Progenitor cell of endocrine pancreas (in vitro differentiated cells): ENCODE measurements around the gene KLHDC7A. TPM values are rescaled to one million over a fixed set of nuclear protein-coding genes. Genes with fewer than 3 reads are reported as not detected.

Experiments used
- DNase-seq: peaks from one replicate; pipeline ENCODE4 v3.0.0; 2021; ENCODE audit warnings: low spot score; ENCODE audit not compliant: unreplicated experiment
- H3K27ac Mint-ChIP-seq: 2 replicates; pipeline ENCODE4 v1.8.0; 2021; ENCODE audit warnings: mild to moderate bottlenecking, moderate library complexity, mixed read lengths
- H3K27me3 Mint-ChIP-seq: 2 replicates; pipeline ENCODE4 v1.8.0; 2021; ENCODE audit warnings: mixed read lengths
- H3K36me3 Mint-ChIP-seq: 2 replicates; pipeline ENCODE4 v1.8.0; 2022; ENCODE audit warnings: mixed read lengths; ENCODE audit not compliant: insufficient read depth
- H3K4me1 Mint-ChIP-seq: 2 replicates; pipeline ENCODE4 v1.8.0; 2021; ENCODE audit warnings: low read depth, mixed read lengths
- H3K4me3 Mint-ChIP-seq: 2 replicates; pipeline ENCODE4 v1.8.0; 2021; ENCODE audit warnings: low read depth, mild to moderate bottlenecking, moderate library complexity, mixed read lengths
- H3K9me3 Mint-ChIP-seq: 2 replicates; pipeline ENCODE4 v1.8.0; 2021; ENCODE audit warnings: low read depth, mixed read lengths
- CTCF ChIP-seq: fragments of 200-600 bp; sonication (generic); IDR thresholded peaks from one replicate; pipeline ENCODE4 v1.5.0; 2021; ENCODE audit warnings: antibody characterized with exemption, mild to moderate bottlenecking; ENCODE audit not compliant: unreplicated experiment
- total RNA-seq: library from RNA; stranded (reverse); gene quantifications from 2 replicates; pipeline ENCODE4 v1.2.1, GENCODE V29; 2021

The KLHDC7A gene
- total RNA-seq, 1 donor from 2014 or later, result 0.96 TPM

DNA sequence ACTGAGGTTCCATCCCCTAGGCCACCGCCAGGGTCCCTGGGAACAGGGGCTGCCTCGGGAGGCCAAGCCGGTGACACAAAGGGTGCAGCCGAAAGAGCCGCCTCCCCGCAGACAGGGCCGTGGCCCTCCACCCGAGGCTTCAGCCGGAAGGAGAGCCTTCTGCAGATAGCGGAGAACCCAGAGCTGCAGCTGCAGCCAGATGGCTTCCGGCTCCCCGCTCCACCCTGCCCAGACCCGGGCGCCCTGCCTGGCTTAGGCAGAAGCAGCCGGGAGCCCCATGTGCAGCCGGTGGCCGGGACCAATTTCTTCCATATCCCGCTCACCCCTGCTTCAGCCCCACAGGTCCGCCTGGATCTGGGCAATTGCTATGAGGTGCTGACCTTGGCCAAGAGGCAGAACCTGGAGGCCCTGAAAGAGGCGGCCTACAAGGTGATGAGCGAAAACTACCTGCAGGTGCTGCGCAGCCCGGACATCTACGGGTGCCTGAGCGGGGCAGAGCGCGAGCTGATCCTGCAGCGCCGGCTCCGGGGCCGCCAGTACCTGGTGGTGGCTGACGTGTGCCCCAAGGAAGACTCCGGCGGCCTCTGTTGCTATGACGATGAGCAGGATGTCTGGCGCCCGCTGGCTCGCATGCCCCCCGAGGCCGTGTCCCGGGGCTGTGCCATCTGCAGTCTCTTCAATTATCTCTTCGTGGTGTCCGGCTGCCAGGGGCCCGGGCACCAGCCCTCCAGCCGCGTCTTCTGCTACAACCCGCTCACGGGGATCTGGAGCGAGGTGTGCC is 1.4 kb downstream of the KLHDC7A start:
- no peak for DNase-seq
- Mint-ChIP-seq H3K9me3 (no peaks in the 10 kb centered on the region), H3K4me1 (peaks cover 16% of the 10 kb centered on the region), H3K27ac (no peak overlapping the region), H3K27me3 (peaks cover 7% of the 10 kb centered on the region), H3K4me3 (no peak overlapping the region), H3K36me3 (no peaks in the 10 kb centered on the region)
- no peak for TF ChIP-seq CTCF

- Mint-ChIP-seq H3K4me3 (no peak overlapping the region), H3K4me1 (peaks cover 16% of the 10 kb centered on the region), H3K27ac (no peak overlapping the region), H3K9me3 (no peaks in the 10 kb centered on the region), H3K27me3 (peaks cover 7% of the 10 kb centered on the region), H3K36me3 (no peaks in the 10 kb centered on the region)
- DNase-seq, result no peak
- no peak for TF ChIP-seq CTCF
These were observed 2.1 kb downstream of the KLHDC7A start for GRCh38 chr1:18482721-18483425.

GRCh38 chr1:18484276-18484675 is 3.5 kb downstream of the KLHDC7A start:
- Mint-ChIP-seq H3K27me3 (peaks cover 7% of the 10 kb centered on the region), H3K36me3 (no peaks in the 10 kb centered on the region), H3K27ac (no peak overlapping the region)

GRCh38 chr1:18484721-18485120 is 4.0 kb downstream of the KLHDC7A start:
- no peak overlapping the region for H3K4me3 Mint-ChIP-seq
- peaks cover 16% of the 10 kb centered on the region for H3K4me1 Mint-ChIP-seq
- H3K27me3 Mint-ChIP-seq, result peaks cover 4% of the 10 kb centered on the region
- H3K27ac Mint-ChIP-seq, result no peak overlapping the region
- no peaks in the 10 kb centered on the region for H3K9me3 Mint-ChIP-seq
- no peak for TF ChIP-seq CTCF
- H3K36me3 Mint-ChIP-seq, result no peaks in the 10 kb centered on the region
- DNase-seq, result no peak

More at GRCh38 chr1:18484276-18484675, 3.5 kb downstream of the KLHDC7A start:
- no peak for TF ChIP-seq CTCF
- no peaks in the 10 kb centered on the region for H3K9me3 Mint-ChIP-seq
- no peak overlapping the region for H3K4me3 Mint-ChIP-seq
- peaks cover 16% of the 10 kb centered on the region for H3K4me1 Mint-ChIP-seq
- no peak for DNase-seq

GRCh38 chr1:18485227-18485626 is 4.5 kb downstream of the KLHDC7A start:
- TF ChIP-seq CTCF, result no peak
- Mint-ChIP-seq H3K36me3 (no peaks in the 10 kb centered on the region), H3K27me3 (peaks cover 3% of the 10 kb centered on the region), H3K4me3 (no peak overlapping the region), H3K27ac (no peak overlapping the region), H3K9me3 (no peaks in the 10 kb centered on the region), H3K4me1 (peaks cover 13% of the 10 kb centered on the region)
- DNase-seq, result no peak
